ENCODE measurements around the gene AKNA. TPM values are rescaled to one million over a fixed set of nuclear protein-coding genes. Genes with fewer than 3 reads are reported as not detected.

Gene AKNA
- total RNA-seq, 1 experiment from 2014 or later = 36.2 TPM

GRCh38 chr9:114366334-114367128 is 21.3 kb downstream of the AKNA start:
- DNase-seq (ENCODE audit: extremely low read depth, low read depth) = no peak

- no peak for DNase-seq (ENCODE audit: extremely low read depth, low read depth)
Measured at GRCh38 chr9:114365194-114365593, 22.6 kb downstream of the AKNA start.

- no peak for DNase-seq (ENCODE audit: extremely low read depth, low read depth)
Measured at GRCh38 chr9:114364134-114365041, 23.4 kb downstream of the AKNA start.

GRCh38 chr9:114363424-114363823 is 24.4 kb downstream of the AKNA start:
- no peak for DNase-seq (ENCODE audit: extremely low read depth, low read depth)

GRCh38 chr9:114362394-114362793 is 25.4 kb downstream of the AKNA start:
- DNase-seq (ENCODE audit: extremely low read depth, low read depth) = no peak

- DNase-seq (ENCODE audit: extremely low read depth, low read depth) = no peak
Measured at GRCh38 chr9:114361542-114361941, 26.2 kb downstream of the AKNA start.

- no peak for DNase-seq (ENCODE audit: extremely low read depth, low read depth)
Measured at GRCh38 chr9:114359801-114360200, 28.0 kb downstream of the AKNA start.

- no peak for DNase-seq (ENCODE audit: extremely low read depth, low read depth)
Measured at GRCh38 chr9:114357911-114358328, 29.9 kb downstream of the AKNA start.

- DNase-seq (ENCODE audit: extremely low read depth, low read depth) = no peak
Measured at GRCh38 chr9:114357360-114357759, 30.4 kb downstream of the AKNA start.

GRCh38 chr9:114356792-114357191 is 31.0 kb downstream of the AKNA start:
- DNase-seq (ENCODE audit: extremely low read depth, low read depth) = no peak

GRCh38 chr9:114355821-114356220 is 32.0 kb downstream of the AKNA start:
- no peak for DNase-seq (ENCODE audit: extremely low read depth, low read depth)

- DNase-seq (ENCODE audit: extremely low read depth, low read depth) = no peak
Measured at GRCh38 chr9:114351932-114352331, 35.9 kb downstream of the AKNA start.

- no peak for DNase-seq (ENCODE audit: extremely low read depth, low read depth)
Measured at GRCh38 chr9:114350636-114351401, 37.0 kb downstream of the AKNA start.

- DNase-seq (ENCODE audit: extremely low read depth, low read depth) = no peak
Measured at GRCh38 chr9:114349713-114350480, 37.9 kb downstream of the AKNA start.

GRCh38 chr9:114348906-114349482 is 38.8 kb downstream of the AKNA start:
- DNase-seq (ENCODE audit: extremely low read depth, low read depth) = peak; percentile 72

GRCh38 chr9:114348261-114348905 is 39.4 kb downstream of the AKNA start:
- DNase-seq (ENCODE audit: extremely low read depth, low read depth) = no peak

- DNase-seq (ENCODE audit: extremely low read depth, low read depth) = no peak
Measured at GRCh38 chr9:114347675-114348074, 40.1 kb downstream of the AKNA start.

- no peak for DNase-seq (ENCODE audit: extremely low read depth, low read depth)
Measured at GRCh38 chr9:114346146-114346545, 41.6 kb downstream of the AKNA start.

- DNase-seq (ENCODE audit: extremely low read depth, low read depth) = no peak
Measured at GRCh38 chr9:114345493-114346065, 42.2 kb downstream of the AKNA start.
